ENCODE data around the gene SARS1.
A peak's percentile ranks its signal among the peaks of the same experiment; 100 is the strongest.

Gene SARS1

GRCh38 chr1:109269212-109269980 is 55.7 kb downstream of the SARS1 start:
- Mint-ChIP-seq H3K4me1 (ENCODE audit: low read depth in 2 of 2) (no peaks in the 10 kb centered on the region), H3K27ac (no peak overlapping the region), H3K9me3 (no peaks in the 10 kb centered on the region), H3K27me3 (no peaks in the 10 kb centered on the region), H3K4me3 (no peak overlapping the region), H3K36me3 (ENCODE audit: insufficient read depth) (peaks cover 4% of the 10 kb centered on the region)
- DNase-seq, result no peak
- no peak for ATAC-seq (replicated peaks)

GRCh38 chr1:109269981-109270622 is 56.4 kb downstream of the SARS1 start:
- H3K36me3 Mint-ChIP-seq (ENCODE audit: insufficient read depth), result peaks cover 4% of the 10 kb centered on the region
- H3K4me1 Mint-ChIP-seq (ENCODE audit: low read depth in 2 of 2), result no peaks in the 10 kb centered on the region
- no peak overlapping the region for H3K4me3 Mint-ChIP-seq
- ATAC-seq (replicated peaks), result no peak
- no peak for DNase-seq
- H3K27ac Mint-ChIP-seq, result peak overlapping the region in 1 of 2 donors; percentile 22
- H3K9me3 Mint-ChIP-seq, result no peaks in the 10 kb centered on the region
- no peaks in the 10 kb centered on the region for H3K27me3 Mint-ChIP-seq

- Mint-ChIP-seq H3K27ac (peak overlapping the region; percentile 22 to 39), H3K4me1 (ENCODE audit: low read depth in 2 of 2) (no peaks in the 10 kb centered on the region), H3K9me3 (no peaks in the 10 kb centered on the region), H3K4me3 (no peak overlapping the region), H3K27me3 (no peaks in the 10 kb centered on the region), H3K36me3 (ENCODE audit: insufficient read depth) (peaks cover 4% of the 10 kb centered on the region)
- no peak for ATAC-seq (replicated peaks)
- no peak for DNase-seq
Observed at GRCh38 chr1:109270623-109271317, 57.1 kb downstream of the SARS1 start.

- peaks cover 4% of the 10 kb centered on the region for H3K36me3 Mint-ChIP-seq (ENCODE audit: insufficient read depth)
- DNase-seq (no peak), ATAC-seq (replicated peaks) (no peak)
- H3K27me3 Mint-ChIP-seq, result no peaks in the 10 kb centered on the region
- H3K9me3 Mint-ChIP-seq, result no peaks in the 10 kb centered on the region
- H3K4me3 Mint-ChIP-seq, result no peak overlapping the region
- peak overlapping the region in 1 of 2 donors; percentile 39 for H3K27ac Mint-ChIP-seq
- no peaks in the 10 kb centered on the region for H3K4me1 Mint-ChIP-seq (ENCODE audit: low read depth in 2 of 2)
Observed at GRCh38 chr1:109271458-109271857, 57.7 kb downstream of the SARS1 start.

- Mint-ChIP-seq H3K36me3 (ENCODE audit: insufficient read depth) (peaks cover 4% of the 10 kb centered on the region), H3K27ac (peak overlapping the region in 1 of 2 donors; percentile 39), H3K4me1 (ENCODE audit: low read depth in 2 of 2) (peaks cover 0 to 2% of the 10 kb centered on the region in 2 donors), H3K4me3 (no peak overlapping the region), H3K27me3 (no peaks in the 10 kb centered on the region), H3K9me3 (no peaks in the 10 kb centered on the region)
- DNase-seq (no peak), ATAC-seq (replicated peaks) (no peak)
Observed at GRCh38 chr1:109272021-109272799, 58.5 kb downstream of the SARS1 start.

- Mint-ChIP-seq H3K4me3 (no peak overlapping the region), H3K27me3 (no peaks in the 10 kb centered on the region), H3K9me3 (no peaks in the 10 kb centered on the region), H3K36me3 (ENCODE audit: insufficient read depth) (peaks cover 4% of the 10 kb centered on the region), H3K27ac (no peak overlapping the region), H3K4me1 (ENCODE audit: low read depth in 2 of 2) (peaks cover 0 to 4% of the 10 kb centered on the region in 2 donors)
- ATAC-seq (replicated peaks), result no peak
- DNase-seq, result no peak
Observed at GRCh38 chr1:109272831-109273547, 59.3 kb downstream of the SARS1 start.

GRCh38 chr1:109273570-109274288 is 60.0 kb downstream of the SARS1 start:
- no peaks in the 10 kb centered on the region for H3K27me3 Mint-ChIP-seq
- no peak for DNase-seq
- H3K4me1 Mint-ChIP-seq (ENCODE audit: low read depth in 2 of 2), result peaks cover 0 to 4% of the 10 kb centered on the region in 2 donors
- H3K27ac Mint-ChIP-seq, result no peak overlapping the region
- no peaks in the 10 kb centered on the region for H3K9me3 Mint-ChIP-seq
- H3K36me3 Mint-ChIP-seq (ENCODE audit: insufficient read depth), result peaks cover 4% of the 10 kb centered on the region
- ATAC-seq (replicated peaks), result no peak
- H3K4me3 Mint-ChIP-seq, result no peak overlapping the region

GRCh38 chr1:109274533-109275476 is 61.1 kb downstream of the SARS1 start:
- Mint-ChIP-seq H3K27me3 (no peaks in the 10 kb centered on the region), H3K27ac (peak overlapping the region in 1 of 2 donors; percentile 10), H3K4me3 (no peak overlapping the region), H3K36me3 (ENCODE audit: insufficient read depth) (peaks cover 4% of the 10 kb centered on the region), H3K4me1 (ENCODE audit: low read depth in 2 of 2) (peaks cover 0 to 4% of the 10 kb centered on the region in 2 donors), H3K9me3 (no peaks in the 10 kb centered on the region)
- DNase-seq, result no peak
- ATAC-seq (replicated peaks), result no peak

GRCh38 chr1:109275706-109276345 is 62.1 kb downstream of the SARS1 start:
- H3K27ac Mint-ChIP-seq, result peak overlapping the region in 1 of 2 donors; percentile 10
- no peak for DNase-seq
- peaks cover 4% of the 10 kb centered on the region for H3K36me3 Mint-ChIP-seq (ENCODE audit: insufficient read depth)
- no peaks in the 10 kb centered on the region for H3K9me3 Mint-ChIP-seq
- H3K4me1 Mint-ChIP-seq (ENCODE audit: low read depth in 2 of 2), result peaks cover 0 to 4% of the 10 kb centered on the region in 2 donors
- no peaks in the 10 kb centered on the region for H3K27me3 Mint-ChIP-seq
- no peak overlapping the region for H3K4me3 Mint-ChIP-seq
- no peak for ATAC-seq (replicated peaks)

GRCh38 chr1:109277434-109278204 is 63.9 kb downstream of the SARS1 start:
- ATAC-seq (replicated peaks) (peak; percentile 77), DNase-seq (peak; percentile 53 to 58 (median 55))
- peaks cover 2% of the 10 kb centered on the region for H3K36me3 Mint-ChIP-seq (ENCODE audit: insufficient read depth)
- H3K9me3 Mint-ChIP-seq, result no peaks in the 10 kb centered on the region
- H3K27me3 Mint-ChIP-seq, result no peaks in the 10 kb centered on the region
- H3K4me3 Mint-ChIP-seq, result no peak overlapping the region
- H3K27ac Mint-ChIP-seq, result peak overlapping the region; percentile 38 to 46
- H3K4me1 Mint-ChIP-seq (ENCODE audit: low read depth in 2 of 2), result peaks cover 0 to 6% of the 10 kb centered on the region in 2 donors
